IPS DF 6.9 (cell line): ENCODE measurements around the gene CCDC167.
A peak's percentile ranks its signal among the peaks of the same experiment; 100 is the strongest.

Experiments
- DNase-seq: peaks from one replicate; pipeline ENCODE4 v3.0.0-alpha.2; 2013; ENCODE audit warnings: low read depth, low spot score
- H3K27ac ChIP-seq: one replicate; pipeline ENCODE4 v1.5.1; 2013; ENCODE audit warnings: low read length, control low read depth
- H3K27me3 ChIP-seq: 2 replicates; pipeline ENCODE4 v1.6.1; 2013; ENCODE audit warnings: mild to moderate bottlenecking, low read length; ENCODE audit not compliant: control insufficient read depth, insufficient read depth
- H3K36me3 ChIP-seq: 2 replicates; pipeline ENCODE4 v1.6.1; 2013; ENCODE audit warnings: low read length; ENCODE audit not compliant: control insufficient read depth, insufficient read depth
- H3K4me1 ChIP-seq: 2 replicates; pipeline ENCODE4 v1.6.1; 2013; ENCODE audit warnings: low read length; ENCODE audit not compliant: control insufficient read depth, insufficient read depth
- H3K4me3 ChIP-seq: 2 replicates; pipeline ENCODE4 v1.5.1; 2013; ENCODE audit warnings: mild to moderate bottlenecking, low read length
- H3K9me3 ChIP-seq: 2 replicates; pipeline ENCODE4 v1.6.1; 2013; ENCODE audit warnings: low read length, inconsistent platforms; ENCODE audit not compliant: control insufficient read depth, insufficient read depth
- WGBS: extraction: QIAGEN DNeasy Blood & Tissue Kit; methylation state at CpG from one replicate; pipeline ENCODE4 v1.1.7; 2013; ENCODE audit warnings: mixed read lengths, missing lambda C conversion rate; ENCODE audit not compliant: insufficient read length, insufficient coverage; 5-methylcytosine and 5-hydroxymethylcytosine counted together

Gene CCDC167

GRCh38 chr6:37539171-37540028, 39.7 kb upstream of the CCDC167 start:
- peaks cover 4% of the 10 kb centered on the region; the same call in 1 of the 2 replicates for H3K4me1 ChIP-seq
- peaks cover 29% of the 10 kb centered on the region for H3K27me3 ChIP-seq
- WGBS = no CpG with 5 or more reads among the region's 9 CpGs
- no peak overlapping the region for H3K4me3 ChIP-seq
- H3K27ac ChIP-seq = no peak overlapping the region
- DNase-seq = no peak
- H3K9me3 ChIP-seq = no peaks in the 10 kb centered on the region
- H3K36me3 ChIP-seq = no peaks in the 10 kb centered on the region

- Histone ChIP-seq H3K9me3 (no peaks in the 10 kb centered on the region), H3K4me1 (peaks cover 4% of the 10 kb centered on the region; the same call in 1 of the 2 replicates), H3K36me3 (no peaks in the 10 kb centered on the region), H3K27ac (no peak overlapping the region), H3K27me3 (peaks cover 33% of the 10 kb centered on the region), H3K4me3 (no peak overlapping the region)
- no peak for DNase-seq
- WGBS = no CpG with 5 or more reads among the region's 6 CpGs
Observed at GRCh38 chr6:37538107-37538506, 38.4 kb upstream of the CCDC167 start.

GRCh38 chr6:37537548-37537947, 37.9 kb upstream of the CCDC167 start:
- no peaks in the 10 kb centered on the region for H3K9me3 ChIP-seq
- DNase-seq = no peak
- no peak overlapping the region for H3K4me3 ChIP-seq
- peaks cover 4% of the 10 kb centered on the region; the same call in 1 of the 2 replicates for H3K4me1 ChIP-seq
- whole genome bisulfite sequencing = no CpG with 5 or more reads among the region's 5 CpGs
- H3K36me3 ChIP-seq = no peaks in the 10 kb centered on the region
- H3K27me3 ChIP-seq = peaks cover 33% of the 10 kb centered on the region
- no peak overlapping the region for H3K27ac ChIP-seq

GRCh38 chr6:37536491-37537190, 36.9 kb upstream of the CCDC167 start:
- Histone ChIP-seq H3K4me1 (peaks cover 4% of the 10 kb centered on the region; the same call in 1 of the 2 replicates), H3K4me3 (peak overlapping the region; percentile 48), H3K27me3 (peaks cover 33% of the 10 kb centered on the region), H3K9me3 (no peaks in the 10 kb centered on the region), H3K36me3 (no peaks in the 10 kb centered on the region), H3K27ac (no peak overlapping the region)
- no CpG with 5 or more reads among the region's 37 CpGs for WGBS
- DNase-seq = no peak

- H3K36me3 ChIP-seq = no peaks in the 10 kb centered on the region
- H3K4me3 ChIP-seq = peak overlapping the region; percentile 48
- peaks cover 4% of the 10 kb centered on the region; the same call in 1 of the 2 replicates for H3K4me1 ChIP-seq
- no CpG with 5 or more reads among the region's 56 CpGs for WGBS
- no peaks in the 10 kb centered on the region for H3K9me3 ChIP-seq
- H3K27me3 ChIP-seq = peaks cover 33% of the 10 kb centered on the region
- no peak overlapping the region for H3K27ac ChIP-seq
- DNase-seq = no peak
Observed at GRCh38 chr6:37535759-37536490, 36.2 kb upstream of the CCDC167 start.

GRCh38 chr6:37535428-37535758, 35.7 kb upstream of the CCDC167 start:
- peaks cover 33% of the 10 kb centered on the region for H3K27me3 ChIP-seq
- peaks cover 4% of the 10 kb centered on the region; the same call in 1 of the 2 replicates for H3K4me1 ChIP-seq

GRCh38 chr6:37534893-37535292, 35.2 kb upstream of the CCDC167 start:
- H3K9me3 ChIP-seq = no peaks in the 10 kb centered on the region
- no peak for DNase-seq
- no peak overlapping the region for H3K4me3 ChIP-seq
- peaks cover 33% of the 10 kb centered on the region for H3K27me3 ChIP-seq
- H3K27ac ChIP-seq = no peak overlapping the region
- WGBS = no CpG with 5 or more reads among the region's 2 CpGs
- peaks cover 4% of the 10 kb centered on the region; the same call in 1 of the 2 replicates for H3K4me1 ChIP-seq
- no peaks in the 10 kb centered on the region for H3K36me3 ChIP-seq

More at GRCh38 chr6:37535428-37535758, 35.7 kb upstream of the CCDC167 start:
- H3K9me3 ChIP-seq = no peaks in the 10 kb centered on the region
- no peaks in the 10 kb centered on the region for H3K36me3 ChIP-seq
- WGBS = no CpG with 5 or more reads among the region's 5 CpGs
- H3K27ac ChIP-seq = no peak overlapping the region
- no peak for DNase-seq
- H3K4me3 ChIP-seq = peak overlapping the region; percentile 48; the same call in 1 of the 2 replicates

DNA sequence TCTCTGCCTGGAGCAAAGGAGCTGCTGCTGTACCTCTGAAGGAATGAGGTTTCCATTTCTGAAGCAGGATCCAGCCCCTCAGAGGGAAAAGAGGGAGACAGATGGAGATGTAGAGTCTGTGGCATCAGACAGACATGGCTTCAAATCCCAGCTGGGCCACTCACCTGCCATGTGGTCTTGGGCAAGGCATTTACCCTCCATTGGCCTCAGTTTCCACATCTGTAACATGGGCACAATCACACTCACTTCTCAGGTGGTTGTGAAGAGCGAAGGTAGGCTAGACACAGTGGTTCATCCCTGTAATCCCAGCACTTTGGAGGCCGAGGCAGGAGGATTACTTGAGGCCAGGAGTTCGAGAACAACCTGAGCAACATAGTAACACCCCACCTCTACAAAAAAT, 32.4 kb upstream of the CCDC167 start:
- no CpG with 5 or more reads among the region's 3 CpGs for WGBS
- DNase-seq = no peak
- Histone ChIP-seq H3K27ac (no peak overlapping the region), H3K36me3 (no peaks in the 10 kb centered on the region), H3K9me3 (no peaks in the 10 kb centered on the region), H3K4me3 (no peak overlapping the region), H3K4me1 (peaks cover 1% of the 10 kb centered on the region; the same call in 1 of the 2 replicates), H3K27me3 (peaks cover 24% of the 10 kb centered on the region)

- Histone ChIP-seq H3K4me1 (no peaks in the 10 kb centered on the region), H3K36me3 (no peaks in the 10 kb centered on the region), H3K27me3 (peaks cover 19% of the 10 kb centered on the region), H3K4me3 (no peak overlapping the region), H3K9me3 (no peaks in the 10 kb centered on the region), H3K27ac (no peak overlapping the region)
- WGBS = no CpG with 5 or more reads among the region's 5 CpGs
- no peak for DNase-seq
Observed at GRCh38 chr6:37531437-37532036, 31.8 kb upstream of the CCDC167 start.

- no peak for DNase-seq
- H3K4me3 ChIP-seq = no peak overlapping the region
- no CpG with 5 or more reads among the region's 4 CpGs for WGBS
- peaks cover 14% of the 10 kb centered on the region for H3K27me3 ChIP-seq
- no peak overlapping the region for H3K27ac ChIP-seq
- H3K36me3 ChIP-seq = no peaks in the 10 kb centered on the region
- no peaks in the 10 kb centered on the region for H3K9me3 ChIP-seq
- H3K4me1 ChIP-seq = no peaks in the 10 kb centered on the region
Observed at GRCh38 chr6:37531026-37531425, 31.3 kb upstream of the CCDC167 start.
